ENCODE measurements around the gene ABLIM1. TPM values are rescaled to one million over a fixed set of nuclear protein-coding genes. Genes with fewer than 3 reads are reported as not detected.

ABLIM1 gene
- total RNA-seq, 1 experiment from 2014 or later, result 62.1 TPM

DNA sequence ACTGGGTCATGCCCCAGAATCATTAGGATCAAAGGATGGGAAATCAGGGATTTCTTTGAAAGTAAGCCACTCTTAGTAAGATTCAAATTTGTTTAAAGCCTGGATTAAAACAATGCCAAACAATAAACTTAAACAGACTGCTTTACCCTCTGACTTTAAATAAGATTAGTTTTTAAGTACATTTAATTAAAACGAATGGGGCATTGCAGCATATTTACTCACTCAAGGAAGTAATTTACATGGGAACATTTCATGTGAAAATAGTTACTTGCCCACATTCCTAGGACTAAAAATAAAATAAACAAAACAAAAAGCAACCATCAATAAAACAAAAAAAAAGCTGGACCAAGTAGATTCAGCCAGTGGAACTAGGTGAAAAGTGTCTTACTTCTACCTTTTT is 7.8 kb downstream of the ABLIM1 start (continued):
- TF ChIP-seq, protein P1, sequence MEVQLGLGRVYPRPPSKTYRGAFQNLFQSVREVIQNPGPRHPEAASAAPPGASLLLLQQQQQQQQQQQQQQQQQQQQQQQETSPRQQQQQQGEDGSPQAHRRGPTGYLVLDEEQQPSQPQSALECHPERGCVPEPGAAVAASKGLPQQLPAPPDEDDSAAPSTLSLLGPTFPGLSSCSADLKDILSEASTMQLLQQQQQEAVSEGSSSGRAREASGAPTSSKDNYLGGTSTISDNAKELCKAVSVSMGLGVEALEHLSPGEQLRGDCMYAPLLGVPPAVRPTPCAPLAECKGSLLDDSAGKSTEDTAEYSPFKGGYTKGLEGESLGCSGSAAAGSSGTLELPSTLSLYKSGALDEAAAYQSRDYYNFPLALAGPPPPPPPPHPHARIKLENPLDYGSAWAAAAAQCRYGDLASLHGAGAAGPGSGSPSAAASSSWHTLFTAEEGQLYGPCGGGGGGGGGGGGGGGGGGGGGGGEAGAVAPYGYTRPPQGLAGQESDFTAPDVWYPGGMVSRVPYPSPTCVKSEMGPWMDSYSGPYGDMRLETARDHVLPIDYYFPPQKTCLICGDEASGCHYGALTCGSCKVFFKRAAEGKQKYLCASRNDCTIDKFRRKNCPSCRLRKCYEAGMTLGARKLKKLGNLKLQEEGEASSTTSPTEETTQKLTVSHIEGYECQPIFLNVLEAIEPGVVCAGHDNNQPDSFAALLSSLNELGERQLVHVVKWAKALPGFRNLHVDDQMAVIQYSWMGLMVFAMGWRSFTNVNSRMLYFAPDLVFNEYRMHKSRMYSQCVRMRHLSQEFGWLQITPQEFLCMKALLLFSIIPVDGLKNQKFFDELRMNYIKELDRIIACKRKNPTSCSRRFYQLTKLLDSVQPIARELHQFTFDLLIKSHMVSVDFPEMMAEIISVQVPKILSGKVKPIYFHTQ (CRISPR knock-in tag; IDR thresholded peaks at IDR 0.05), result no peak

DNA sequence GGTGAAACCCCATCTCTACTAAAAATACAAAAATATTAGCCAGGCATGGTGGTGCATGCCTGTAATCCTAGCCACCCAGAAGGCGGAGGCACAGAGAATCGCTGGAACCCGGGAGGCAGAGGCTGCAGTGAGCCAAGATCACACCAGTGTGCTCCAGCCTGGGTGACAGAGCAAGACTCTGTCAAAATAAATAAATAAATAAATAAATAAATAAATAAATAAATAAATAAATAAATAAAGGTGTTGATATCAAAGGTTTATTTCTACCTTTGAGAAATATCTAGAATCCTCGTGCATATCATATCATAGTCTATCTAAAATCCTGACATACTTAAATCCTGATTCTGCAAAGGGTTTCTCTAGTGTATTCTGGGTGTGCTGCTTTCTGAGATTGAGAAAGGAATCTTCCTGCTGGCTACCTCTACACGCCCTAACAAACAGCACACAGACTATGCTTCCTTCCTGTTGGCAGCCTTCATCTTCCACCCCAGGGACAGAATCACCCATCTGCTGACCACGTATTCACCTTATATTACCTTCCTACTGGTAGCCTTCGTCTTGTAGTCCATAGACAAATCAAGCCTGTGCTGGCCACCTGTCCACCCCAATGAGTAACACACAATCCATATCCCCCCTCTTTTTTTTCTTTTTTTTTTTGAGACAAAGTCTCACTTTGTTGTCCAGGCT is 8.7 kb downstream of the ABLIM1 start:
- no peaks in the 10 kb centered on the region for H3K9me3 Mint-ChIP-seq
- H3K36me3 Mint-ChIP-seq, result no peaks in the 10 kb centered on the region
- POLR2A ChIA-PET, result no interaction called here
- peaks cover 3% of the 10 kb centered on the region; the same call in 1 of the 2 replicates for H3K4me1 Mint-ChIP-seq
- no peak for DNase-seq (ENCODE audit: low spot score)
- TF ChIP-seq ZBTB21 (CRISPR knock-in tag; IDR thresholded peaks at IDR 0.05; ENCODE audit: borderline replicate concordance), result no peak
- TF ChIP-seq, protein P2, sequence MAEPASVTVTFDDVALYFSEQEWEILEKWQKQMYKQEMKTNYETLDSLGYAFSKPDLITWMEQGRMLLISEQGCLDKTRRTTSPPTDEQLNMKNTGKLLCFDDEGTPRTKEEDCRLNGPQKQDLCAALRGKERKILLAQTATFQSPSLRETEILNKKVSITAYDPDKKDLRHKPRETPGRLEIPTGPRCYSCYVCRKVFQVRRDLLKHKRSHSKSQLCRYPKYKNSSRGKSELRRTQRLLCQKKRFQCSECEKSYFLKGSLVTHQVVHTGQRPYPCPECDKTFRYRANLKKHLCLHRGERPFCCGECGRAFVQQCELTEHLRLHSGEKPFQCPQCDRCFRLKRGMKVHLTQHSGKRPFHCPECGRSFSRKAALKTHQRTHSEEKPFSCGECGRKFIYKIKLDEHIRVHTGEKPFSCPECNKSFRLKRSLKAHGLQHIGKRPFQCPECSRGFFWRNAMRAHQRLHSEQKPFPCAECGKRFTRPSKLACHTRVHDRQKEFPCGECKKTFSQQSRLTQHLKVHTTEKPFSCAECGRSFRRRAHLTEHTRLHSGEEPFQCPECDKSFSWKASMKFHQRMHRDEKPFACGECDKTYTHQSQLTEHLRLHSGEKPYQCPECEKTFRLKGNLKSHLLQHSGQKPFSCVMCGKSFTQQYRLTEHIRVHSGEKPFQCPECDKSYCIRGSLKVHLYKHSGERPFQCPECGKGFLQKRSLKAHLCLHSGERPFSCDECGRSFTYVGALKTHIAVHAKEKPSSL (CRISPR knock-in tag; conservative IDR thresholded peaks at IDR 0.05), result no peak
- TF ChIP-seq, protein P3, sequence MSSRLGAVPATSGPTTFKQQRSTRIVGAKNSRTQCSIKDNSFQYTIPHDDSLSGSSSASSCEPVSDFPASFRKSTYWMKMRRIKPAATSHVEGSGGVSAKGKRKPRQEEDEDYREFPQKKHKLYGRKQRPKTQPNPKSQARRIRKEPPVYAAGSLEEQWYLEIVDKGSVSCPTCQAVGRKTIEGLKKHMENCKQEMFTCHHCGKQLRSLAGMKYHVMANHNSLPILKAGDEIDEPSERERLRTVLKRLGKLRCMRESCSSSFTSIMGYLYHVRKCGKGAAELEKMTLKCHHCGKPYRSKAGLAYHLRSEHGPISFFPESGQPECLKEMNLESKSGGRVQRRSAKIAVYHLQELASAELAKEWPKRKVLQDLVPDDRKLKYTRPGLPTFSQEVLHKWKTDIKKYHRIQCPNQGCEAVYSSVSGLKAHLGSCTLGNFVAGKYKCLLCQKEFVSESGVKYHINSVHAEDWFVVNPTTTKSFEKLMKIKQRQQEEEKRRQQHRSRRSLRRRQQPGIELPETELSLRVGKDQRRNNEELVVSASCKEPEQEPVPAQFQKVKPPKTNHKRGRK (CRISPR knock-in tag; IDR thresholded peaks at IDR 0.05; ENCODE audit: borderline replicate concordance), result no peak
- TF ChIP-seq, protein P4, sequence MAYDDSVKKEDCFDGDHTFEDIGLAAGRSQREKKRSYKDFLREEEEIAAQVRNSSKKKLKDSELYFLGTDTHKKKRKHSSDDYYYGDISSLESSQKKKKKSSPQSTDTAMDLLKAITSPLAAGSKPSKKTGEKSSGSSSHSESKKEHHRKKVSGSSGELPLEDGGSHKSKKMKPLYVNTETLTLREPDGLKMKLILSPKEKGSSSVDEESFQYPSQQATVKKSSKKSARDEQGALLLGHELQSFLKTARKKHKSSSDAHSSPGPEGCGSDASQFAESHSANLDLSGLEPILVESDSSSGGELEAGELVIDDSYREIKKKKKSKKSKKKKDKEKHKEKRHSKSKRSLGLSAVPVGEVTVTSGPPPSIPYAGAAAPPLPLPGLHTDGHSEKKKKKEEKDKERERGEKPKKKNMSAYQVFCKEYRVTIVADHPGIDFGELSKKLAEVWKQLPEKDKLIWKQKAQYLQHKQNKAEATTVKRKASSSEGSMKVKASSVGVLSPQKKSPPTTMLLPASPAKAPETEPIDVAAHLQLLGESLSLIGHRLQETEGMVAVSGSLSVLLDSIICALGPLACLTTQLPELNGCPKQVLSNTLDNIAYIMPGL (CRISPR knock-in tag; IDR thresholded peaks at IDR 0.05), result no peak
- TF ChIP-seq HMGA2 (CRISPR knock-in tag; IDR thresholded peaks at IDR 0.05), result no peak
- no peak for TF ChIP-seq JUN (CRISPR knock-in tag; IDR thresholded peaks at IDR 0.05)
- TF ChIP-seq, protein P5, sequence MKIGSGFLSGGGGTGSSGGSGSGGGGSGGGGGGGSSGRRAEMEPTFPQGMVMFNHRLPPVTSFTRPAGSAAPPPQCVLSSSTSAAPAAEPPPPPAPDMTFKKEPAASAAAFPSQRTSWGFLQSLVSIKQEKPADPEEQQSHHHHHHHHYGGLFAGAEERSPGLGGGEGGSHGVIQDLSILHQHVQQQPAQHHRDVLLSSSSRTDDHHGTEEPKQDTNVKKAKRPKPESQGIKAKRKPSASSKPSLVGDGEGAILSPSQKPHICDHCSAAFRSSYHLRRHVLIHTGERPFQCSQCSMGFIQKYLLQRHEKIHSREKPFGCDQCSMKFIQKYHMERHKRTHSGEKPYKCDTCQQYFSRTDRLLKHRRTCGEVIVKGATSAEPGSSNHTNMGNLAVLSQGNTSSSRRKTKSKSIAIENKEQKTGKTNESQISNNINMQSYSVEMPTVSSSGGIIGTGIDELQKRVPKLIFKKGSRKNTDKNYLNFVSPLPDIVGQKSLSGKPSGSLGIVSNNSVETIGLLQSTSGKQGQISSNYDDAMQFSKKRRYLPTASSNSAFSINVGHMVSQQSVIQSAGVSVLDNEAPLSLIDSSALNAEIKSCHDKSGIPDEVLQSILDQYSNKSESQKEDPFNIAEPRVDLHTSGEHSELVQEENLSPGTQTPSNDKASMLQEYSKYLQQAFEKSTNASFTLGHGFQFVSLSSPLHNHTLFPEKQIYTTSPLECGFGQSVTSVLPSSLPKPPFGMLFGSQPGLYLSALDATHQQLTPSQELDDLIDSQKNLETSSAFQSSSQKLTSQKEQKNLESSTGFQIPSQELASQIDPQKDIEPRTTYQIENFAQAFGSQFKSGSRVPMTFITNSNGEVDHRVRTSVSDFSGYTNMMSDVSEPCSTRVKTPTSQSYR (CRISPR knock-in tag; IDR thresholded peaks at IDR 0.05), result no peak
- no peak for TF ChIP-seq ELF4 (CRISPR knock-in tag; IDR thresholded peaks at IDR 0.05; ENCODE audit: low read depth)
- no peak for TF ChIP-seq ZNF317 (CRISPR knock-in tag; IDR thresholded peaks at IDR 0.05; ENCODE audit: borderline replicate concordance, low read depth)
- TF ChIP-seq KAT7 (CRISPR knock-in tag; IDR thresholded peaks at IDR 0.05; ENCODE audit: borderline replicate concordance), result no peak
- TF ChIP-seq, protein P6, sequence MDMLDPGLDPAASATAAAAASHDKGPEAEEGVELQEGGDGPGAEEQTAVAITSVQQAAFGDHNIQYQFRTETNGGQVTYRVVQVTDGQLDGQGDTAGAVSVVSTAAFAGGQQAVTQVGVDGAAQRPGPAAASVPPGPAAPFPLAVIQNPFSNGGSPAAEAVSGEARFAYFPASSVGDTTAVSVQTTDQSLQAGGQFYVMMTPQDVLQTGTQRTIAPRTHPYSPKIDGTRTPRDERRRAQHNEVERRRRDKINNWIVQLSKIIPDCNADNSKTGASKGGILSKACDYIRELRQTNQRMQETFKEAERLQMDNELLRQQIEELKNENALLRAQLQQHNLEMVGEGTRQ (CRISPR knock-in tag; IDR thresholded peaks at IDR 0.05), result no peak
- no peak for TF ChIP-seq NFATC4 (CRISPR knock-in tag; IDR thresholded peaks at IDR 0.05)
- TF ChIP-seq, protein P7, sequence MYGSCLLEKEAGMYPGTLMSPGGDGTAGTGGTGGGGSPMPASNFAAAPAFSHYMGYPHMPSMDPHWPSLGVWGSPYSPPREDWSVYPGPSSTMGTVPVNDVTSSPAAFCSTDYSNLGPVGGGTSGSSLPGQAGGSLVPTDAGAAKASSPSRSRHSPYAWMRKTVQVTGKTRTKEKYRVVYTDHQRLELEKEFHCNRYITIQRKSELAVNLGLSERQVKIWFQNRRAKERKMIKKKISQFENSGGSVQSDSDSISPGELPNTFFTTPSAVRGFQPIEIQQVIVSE (CRISPR knock-in tag; IDR thresholded peaks at IDR 0.05; ENCODE audit: borderline replicate concordance), result no peak
- no peak for TF ChIP-seq ZNF232 (CRISPR knock-in tag; IDR thresholded peaks at IDR 0.05)
- no peak for TF ChIP-seq FOXP1 (CRISPR knock-in tag; IDR thresholded peaks at IDR 0.05; ENCODE audit: borderline replicate concordance)
- no peak for TF ChIP-seq MYBL2 (CRISPR knock-in tag; IDR thresholded peaks at IDR 0.05)
- TF ChIP-seq, protein P8, sequence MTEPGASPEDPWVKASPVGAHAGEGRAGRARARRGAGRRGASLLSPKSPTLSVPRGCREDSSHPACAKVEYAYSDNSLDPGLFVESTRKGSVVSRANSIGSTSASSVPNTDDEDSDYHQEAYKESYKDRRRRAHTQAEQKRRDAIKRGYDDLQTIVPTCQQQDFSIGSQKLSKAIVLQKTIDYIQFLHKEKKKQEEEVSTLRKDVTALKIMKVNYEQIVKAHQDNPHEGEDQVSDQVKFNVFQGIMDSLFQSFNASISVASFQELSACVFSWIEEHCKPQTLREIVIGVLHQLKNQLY (CRISPR knock-in tag; IDR thresholded peaks at IDR 0.05), result no peak
- no peak for TF ChIP-seq ATF1 (CRISPR knock-in tag; IDR thresholded peaks at IDR 0.05)
- no peak for TF ChIP-seq SMAD4 (CRISPR knock-in tag; IDR thresholded peaks at IDR 0.05)
- CTCF ChIA-PET, result no interaction called here
- H3K4me3 Mint-ChIP-seq, result no peak overlapping the region
- no peak for ATAC-seq
- H3K27me3 Mint-ChIP-seq (ENCODE audit: low read depth), result no peaks in the 10 kb centered on the region
- H3K27ac Mint-ChIP-seq, result 0 out of 2 replicates have a peak overlapping the region, but pooled peaks have one; percentile 34
